NCI-H128 (cell line): ENCODE data around the gene ADCY4.
"Not testable (repeated sequence)": the region's sequence is repeated elsewhere in the genome, so short reads cannot be mapped to it uniquely, and the experiment has no call there.

ENCODE experiments used
- DNase-seq: peaks from one replicate; lab custom pipeline; 2025; ENCODE audit not compliant: unreplicated experiment; lab: John Stamatoyannopoulos, UW

Gene ADCY4

DNA sequence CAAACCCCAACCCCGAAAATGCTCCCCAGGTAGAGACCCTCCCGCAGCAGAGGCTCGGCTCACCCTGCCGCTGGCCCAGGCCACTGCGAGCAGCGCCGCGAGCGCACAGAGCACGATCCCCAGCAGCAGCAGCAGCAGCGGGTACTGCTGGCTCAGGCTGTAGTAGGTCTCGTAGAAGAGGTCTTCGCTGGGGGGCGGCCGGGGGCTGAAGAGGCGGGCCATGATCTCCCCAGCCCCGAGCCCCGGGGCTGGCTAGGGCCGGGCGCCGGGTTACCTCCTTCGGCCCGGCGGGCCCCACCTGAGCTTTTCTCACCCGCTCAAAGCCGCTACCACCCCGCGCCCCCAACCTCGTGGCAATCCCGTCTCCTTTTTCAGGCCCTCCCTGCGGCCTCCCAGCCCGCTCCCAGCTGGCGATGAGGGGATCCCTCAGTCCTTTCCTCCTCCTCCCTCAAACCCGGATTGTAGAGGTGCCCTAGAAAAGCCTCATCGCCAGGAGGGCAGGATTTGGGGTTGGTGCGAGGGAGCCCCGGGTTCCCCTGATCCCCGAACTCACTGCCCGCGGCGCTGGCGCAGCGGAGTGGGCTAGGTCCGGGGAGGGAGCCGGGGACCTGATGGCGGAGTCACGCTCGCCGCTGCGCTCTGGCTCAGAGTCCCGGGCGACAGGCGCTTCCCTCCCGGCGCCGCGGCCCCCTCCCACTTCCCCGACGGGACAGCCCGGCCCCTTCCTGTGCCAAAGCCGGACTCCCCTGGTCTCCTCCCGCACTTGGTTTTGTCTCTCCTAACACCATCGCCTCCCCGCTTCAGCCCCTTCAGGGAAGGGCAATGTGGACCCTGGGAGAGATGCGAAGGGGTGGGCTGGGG is at the start of gene ADCY4:
TSS of gene ADCY4 (minus strand) at position 641 of the 861 bp plus-strand sequence. CDS start at position 222, 419 bp downstream.
- DNase-seq, result no peak

DNA sequence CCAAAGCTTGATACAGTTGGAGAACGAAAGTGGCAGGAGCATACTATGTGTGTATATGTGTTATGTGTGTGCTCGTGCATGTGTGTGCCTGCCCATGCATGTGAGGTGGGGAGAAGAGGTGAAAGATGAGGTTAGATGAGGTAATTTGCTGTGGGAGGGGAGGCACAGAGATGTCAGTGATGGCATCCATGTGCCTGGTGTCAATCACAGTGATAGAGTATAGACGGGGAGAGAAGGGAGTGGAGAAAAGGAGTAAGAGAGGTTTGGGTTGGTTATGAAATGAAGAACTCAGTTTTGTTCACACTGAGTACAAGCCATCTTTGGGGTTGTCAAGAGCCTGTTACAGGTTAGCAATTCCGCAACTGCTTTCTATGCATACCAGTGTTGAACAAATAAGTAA is 49.3 kb upstream of the ADCY4 start:
- no peak for DNase-seq

DNA sequence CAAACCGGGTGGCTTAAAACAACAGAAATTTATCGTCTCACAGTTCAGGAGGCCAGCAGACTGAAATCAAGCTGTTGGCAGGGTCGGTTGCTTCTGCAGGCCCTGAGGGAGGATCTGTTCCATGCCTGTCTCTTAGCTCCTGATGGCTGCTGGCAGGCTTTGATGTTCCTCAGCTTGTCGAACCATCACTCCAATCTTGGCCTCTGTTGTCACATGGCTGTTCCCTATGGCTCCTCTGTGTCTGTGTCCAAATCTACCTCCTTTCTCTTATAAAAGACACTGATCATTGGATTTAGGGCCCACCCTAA is 47.1 kb upstream of the ADCY4 start:
- DNase-seq, result no peak

- no peak for DNase-seq
Observed at GRCh38 chr14:24381363-24382063, 46.6 kb upstream of the ADCY4 start.

DNA sequence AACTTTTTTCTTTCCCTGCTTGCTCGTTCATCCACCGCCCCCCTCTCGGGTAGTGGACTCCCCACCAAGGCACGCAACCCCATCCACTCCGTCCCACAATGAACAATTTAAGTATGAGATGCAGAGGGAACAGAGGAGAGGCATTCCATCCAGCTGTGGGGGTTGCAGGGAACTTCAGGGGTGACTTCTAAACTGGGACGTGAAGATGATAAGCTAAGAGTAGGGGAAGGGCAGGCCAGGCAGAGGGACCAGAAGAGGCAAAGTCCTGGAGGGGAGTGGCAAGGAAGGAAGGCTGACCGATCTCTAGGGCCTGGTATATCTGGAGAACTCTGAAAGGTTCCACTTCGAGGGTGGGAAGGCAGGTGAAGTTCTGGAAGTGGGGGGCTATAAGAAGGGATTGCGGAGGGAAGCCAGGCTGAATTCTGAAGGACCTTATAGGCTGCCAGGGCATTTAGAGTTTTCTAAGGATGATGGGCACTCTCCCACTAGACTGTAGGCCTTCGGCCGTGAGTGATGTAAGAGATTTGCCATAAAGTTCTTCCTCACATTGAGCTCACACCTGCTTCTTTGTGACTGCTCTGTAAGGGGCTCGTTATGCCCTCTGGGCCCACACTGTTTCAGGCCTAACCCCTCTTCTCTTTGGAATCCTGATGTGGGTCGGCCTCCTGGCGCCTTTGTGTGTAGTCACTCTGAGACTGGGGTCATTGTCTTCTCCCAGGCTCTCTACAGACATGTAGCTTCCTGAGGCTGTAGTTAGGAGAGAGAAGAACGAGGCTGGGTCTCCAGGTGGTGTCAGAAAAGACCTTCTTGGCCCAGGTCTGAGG is 45.2 kb upstream of the ADCY4 start:
- DNase-seq, result no peak

- no peak for DNase-seq
Observed at GRCh38 chr14:24378981-24379906, 44.4 kb upstream of the ADCY4 start.

DNA sequence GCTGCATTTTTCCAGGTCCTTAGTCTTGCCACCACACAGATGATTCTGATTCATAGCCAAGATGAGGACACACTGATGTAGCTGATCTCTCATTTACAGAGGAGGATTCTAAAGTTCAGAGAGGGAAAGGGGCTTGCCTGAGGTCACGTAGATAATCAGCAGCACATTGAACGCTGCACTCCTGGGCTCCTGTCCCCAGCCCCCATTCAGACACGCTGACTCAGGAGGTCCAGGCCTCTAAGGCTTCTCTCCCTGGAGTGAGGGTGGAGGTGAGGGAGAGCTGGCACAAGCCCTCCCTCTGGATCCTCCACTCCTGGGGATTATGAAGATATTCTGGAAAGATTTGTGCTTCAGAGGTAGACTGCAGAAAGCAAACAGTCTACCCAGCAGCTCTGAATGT is 43.5 kb upstream of the ADCY4 start:
- DNase-seq, result no peak

- DNase-seq, result no peak
Observed at GRCh38 chr14:24377657-24378056, 42.8 kb upstream of the ADCY4 start.

DNA sequence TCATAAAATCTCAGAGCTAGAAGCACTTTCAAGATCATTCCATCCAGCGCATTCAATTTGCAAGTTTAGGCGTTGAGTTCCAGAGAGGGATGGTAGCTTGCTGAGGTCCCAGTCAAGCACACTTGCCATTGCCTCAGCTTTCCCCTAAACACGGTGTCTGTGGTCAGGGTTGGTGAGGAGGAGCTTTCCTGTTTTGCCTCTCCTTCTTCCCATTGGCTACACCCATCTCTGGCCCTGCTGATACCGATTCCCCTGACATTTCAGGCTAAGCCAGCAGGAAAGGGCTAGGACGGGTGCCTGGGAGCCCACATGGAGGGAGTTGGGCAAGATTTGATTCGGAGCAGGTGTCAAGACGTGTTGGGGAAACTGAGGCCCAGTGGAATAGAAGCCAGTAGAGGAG is 42.3 kb upstream of the ADCY4 start:
- DNase-seq, result no peak

- no peak for DNase-seq
Observed at GRCh38 chr14:24376448-24377070, 41.7 kb upstream of the ADCY4 start.

DNA sequence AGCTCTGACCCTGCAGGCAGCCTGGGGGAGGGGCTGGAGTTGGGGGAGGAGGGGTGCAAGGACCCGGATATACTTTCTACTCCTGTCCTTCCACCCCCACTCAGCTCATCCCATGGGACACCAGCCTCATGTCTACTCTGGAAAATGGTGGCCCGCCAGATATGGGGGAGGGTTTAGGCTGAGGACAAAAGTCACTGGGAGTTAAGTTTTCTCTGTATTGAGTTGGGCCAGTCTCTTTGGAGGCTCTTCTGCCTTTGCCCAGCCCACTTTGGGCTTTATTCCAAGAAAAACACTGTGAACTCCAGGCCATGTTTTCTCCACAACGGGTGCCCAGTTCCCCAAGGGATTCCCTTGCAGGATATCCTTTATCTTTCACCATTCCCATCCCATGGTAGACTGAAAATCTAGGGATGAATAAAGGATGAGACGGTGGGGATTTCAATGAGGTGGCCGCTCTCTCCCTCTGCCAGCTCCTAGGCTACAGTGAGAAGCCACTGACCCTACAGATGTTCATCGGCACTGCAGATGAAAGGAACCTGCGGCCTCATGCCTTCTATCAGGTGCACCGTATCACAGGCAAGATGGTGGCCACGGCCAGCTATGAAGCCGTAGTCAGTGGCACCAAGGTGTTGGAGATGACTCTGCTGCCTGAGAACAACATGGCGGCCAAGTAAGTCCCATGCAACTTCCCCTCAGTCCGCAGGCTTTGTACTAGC is 38.0 kb upstream of the ADCY4 start:
- no peak for DNase-seq

DNA sequence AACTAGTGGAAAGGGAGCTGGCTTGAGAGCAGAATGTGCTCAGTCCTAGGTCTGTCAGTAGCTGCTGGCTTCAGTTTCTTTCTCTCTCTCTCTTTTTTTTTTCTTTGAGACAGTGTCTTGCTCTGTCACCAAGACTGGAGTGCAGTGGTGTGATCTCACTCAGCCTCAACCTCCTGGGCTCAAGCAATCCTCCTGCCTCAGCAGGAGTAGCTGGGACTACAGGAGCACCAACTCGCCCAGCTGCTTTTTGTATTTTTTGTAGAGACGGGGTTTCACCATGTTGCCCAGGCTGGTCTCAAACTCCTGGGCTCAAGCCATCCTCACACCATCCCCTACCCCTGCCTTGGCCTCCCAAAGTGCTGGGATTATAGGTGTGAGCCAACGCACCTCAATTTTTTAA is 36.7 kb upstream of the ADCY4 start:
- not testable (repeated sequence) for DNase-seq

GRCh38 chr14:24370748-24371147 is 35.9 kb upstream of the ADCY4 start:
- DNase-seq, result no peak

DNA sequence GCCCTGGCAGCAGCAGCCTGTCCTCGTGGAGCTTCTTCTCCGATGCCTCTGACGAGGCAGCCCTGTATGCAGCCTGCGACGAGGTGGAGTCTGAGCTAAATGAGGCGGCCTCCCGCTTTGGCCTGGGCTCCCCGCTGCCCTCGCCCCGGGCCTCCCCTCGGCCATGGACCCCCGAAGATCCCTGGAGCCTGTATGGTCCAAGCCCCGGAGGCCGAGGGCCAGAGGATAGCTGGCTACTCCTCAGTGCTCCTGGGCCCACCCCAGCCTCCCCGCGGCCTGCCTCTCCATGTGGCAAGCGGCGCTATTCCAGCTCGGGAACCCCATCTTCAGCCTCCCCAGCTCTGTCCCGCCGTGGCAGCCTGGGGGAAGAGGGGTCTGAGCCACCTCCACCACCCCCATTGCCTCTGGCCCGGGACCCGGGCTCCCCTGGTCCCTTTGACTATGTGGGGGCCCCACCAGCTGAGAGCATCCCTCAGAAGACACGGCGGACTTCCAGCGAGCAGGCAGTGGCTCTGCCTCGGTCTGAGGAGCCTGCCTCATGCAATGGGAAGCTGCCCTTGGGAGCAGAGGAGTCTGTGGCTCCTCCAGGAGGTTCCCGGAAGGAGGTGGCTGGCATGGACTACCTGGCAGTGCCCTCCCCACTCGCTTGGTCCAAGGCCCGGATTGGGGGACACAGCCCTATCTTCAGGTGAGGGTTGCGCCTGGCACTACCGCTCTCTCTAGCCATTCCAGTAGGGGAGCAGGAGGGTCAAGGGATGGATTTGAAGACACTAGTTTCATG is 35.2 kb upstream of the ADCY4 start:
- no peak for DNase-seq

DNA sequence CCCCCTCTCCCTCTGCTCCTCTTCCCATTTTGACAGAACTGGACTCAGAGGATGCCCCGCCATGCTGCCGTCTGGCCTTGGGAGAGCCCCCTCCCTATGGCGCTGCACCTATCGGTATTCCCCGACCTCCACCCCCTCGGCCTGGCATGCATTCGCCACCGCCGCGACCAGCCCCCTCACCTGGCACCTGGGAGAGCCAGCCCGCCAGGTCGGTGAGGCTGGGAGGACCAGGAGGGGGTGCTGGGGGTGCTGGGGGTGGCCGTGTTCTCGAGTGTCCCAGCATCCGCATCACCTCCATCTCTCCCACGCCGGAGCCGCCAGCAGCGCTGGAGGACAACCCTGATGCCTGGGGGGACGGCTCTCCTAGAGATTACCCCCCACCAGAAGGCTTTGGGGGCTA is 34.6 kb upstream of the ADCY4 start:
- DNase-seq, result no peak

- DNase-seq, result peak; percentile 66
Observed at GRCh38 chr14:24368562-24369252, 33.8 kb upstream of the ADCY4 start.

DNA sequence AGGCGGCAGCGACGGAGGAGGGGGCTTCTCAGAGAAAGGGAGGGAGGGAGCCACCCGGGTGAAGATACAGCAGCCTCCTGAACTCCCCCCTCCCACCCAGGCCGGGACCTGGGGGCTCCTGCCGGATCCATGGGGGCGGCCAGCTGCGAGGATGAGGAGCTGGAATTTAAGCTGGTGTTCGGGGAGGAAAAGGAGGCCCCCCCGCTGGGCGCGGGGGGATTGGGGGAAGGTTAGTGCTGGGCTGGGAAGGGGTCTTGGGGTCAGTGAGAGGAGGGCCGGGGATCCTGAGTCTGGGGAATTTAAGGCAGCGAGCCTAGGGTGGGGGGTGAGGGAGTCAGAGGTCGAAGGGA is 33.3 kb upstream of the ADCY4 start:
- no peak for DNase-seq

- DNase-seq, result peak; percentile 82
Observed at GRCh38 chr14:24367514-24368211, 32.8 kb upstream of the ADCY4 start, which contains the start of gene NFATC4. Gene NFATC4, plus strand, starts transcription at chr14:24368184. Its CDS starts 157 bp downstream, at chr14:24368341.
